B cell (primary cell): Measurements from ENCODE around the gene PGM2.
"Not testable (repeated sequence)": the region's sequence is repeated elsewhere in the genome, so short reads cannot be mapped to it uniquely, and the experiment has no call there.

Source experiments
- CTCF ChIP-seq: fragments of 200-600 bp; IDR thresholded peaks from one replicate; pipeline ENCODE4 v1.8.0; 2022; ENCODE audit warnings: antibody characterized with exemption, mild to moderate bottlenecking
- EZH2 ChIP-seq: IDR thresholded peaks from 2 replicates; pipeline ENCODE4 v1.6.1; 2012; ENCODE audit warnings: borderline replicate concordance, low read depth, mild to moderate bottlenecking, moderate library complexity, low read length; ENCODE audit not compliant: insufficient read depth, poor library complexity, severe bottlenecking

GRCh38 chr4:37820458-37820857 lies 6.0 kb upstream of the PGM2 start:
- TF ChIP-seq CTCF, EZH2: not testable (repeated sequence)
